Measurements from ENCODE around the gene TTPAL. TPM values are rescaled to one million over a fixed set of nuclear protein-coding genes. Genes with fewer than 3 reads are reported as not detected.

The TTPAL gene
- total RNA-seq, 1 experiment from 2014 or later = 21.1 TPM

DNA sequence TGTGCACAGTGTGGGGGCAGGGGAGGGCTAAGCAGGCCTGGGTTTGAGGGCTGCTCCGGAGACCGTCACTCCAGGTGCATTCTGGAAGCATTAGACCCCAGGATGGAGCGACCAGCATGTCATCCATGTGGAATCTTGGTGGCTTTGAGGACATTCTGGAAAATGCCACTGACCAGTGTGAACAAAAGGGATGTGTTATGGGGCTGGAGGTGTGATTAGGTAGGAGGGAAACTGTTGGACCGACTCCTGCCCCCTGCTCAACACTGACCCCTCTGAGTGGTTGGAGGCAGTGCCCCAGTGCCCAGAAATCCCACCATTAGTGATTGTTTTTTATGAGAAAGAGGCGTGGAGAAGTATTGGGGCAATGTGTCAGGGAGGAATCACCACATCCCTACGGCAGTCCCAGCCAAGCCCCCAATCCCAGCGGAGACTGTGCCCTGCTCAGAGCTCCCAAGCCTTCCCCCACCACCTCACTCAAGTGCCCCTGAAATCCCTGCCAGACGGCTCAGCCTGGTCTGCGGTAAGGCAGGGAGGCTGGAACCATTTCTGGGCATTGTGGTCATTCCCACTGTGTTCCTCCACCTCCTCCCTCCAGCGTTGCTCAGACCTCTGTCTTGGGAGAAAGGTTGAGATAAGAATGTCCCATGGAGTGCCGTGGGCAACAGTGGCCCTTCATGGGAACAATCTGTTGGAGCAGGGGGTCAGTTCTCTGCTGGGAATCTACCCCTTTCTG, 44.0 kb upstream of the TTPAL start:
- Histone ChIP-seq H3K27ac (ENCODE audit: insufficient read length, low read depth, low read length) (no peak overlapping the region), H2BK5ac (ENCODE audit: insufficient read length, low read length) (no peak overlapping the region), H4K5ac (ENCODE audit: insufficient read length, low read depth, low read length) (no peak overlapping the region), H3K79me2 (ENCODE audit: insufficient read depth, low read length) (no peaks in the 10 kb centered on the region), H3K27me3 (ENCODE audit: insufficient read depth, low read length) (no peaks in the 10 kb centered on the region; the same call in 1 of the 2 replicates), H3K4ac (ENCODE audit: low read depth, low read length) (no peak overlapping the region), H4K8ac (replicated peaks; ENCODE audit: insufficient read length, low read depth, low read length) (no peak overlapping the region), H2BK20ac (ENCODE audit: low read depth, low read length, poor library complexity, severe bottlenecking) (no peak overlapping the region), H3K56ac (ENCODE audit: insufficient read length, low read depth, low read length) (no peak overlapping the region), H2BK120ac (ENCODE audit: low read depth, low read length, poor library complexity, severe bottlenecking) (no peak overlapping the region), H3K4me2 (ENCODE audit: insufficient read depth, insufficient read length, low read length) (no peak overlapping the region), H3K14ac (ENCODE audit: insufficient read depth, low read length) (no peak overlapping the region; the same call in 1 of the 2 replicates), H3K79me1 (ENCODE audit: insufficient read depth, low read depth, low read length, poor library complexity, severe bottlenecking) (no peaks in the 10 kb centered on the region), H3K23me2 (ENCODE audit: insufficient read length, low read depth, low read length, poor library complexity, severe bottlenecking) (no peaks in the 10 kb centered on the region), H2BK12ac (ENCODE audit: insufficient read length, low read depth, low read length) (no peak overlapping the region), H2AFZ (ENCODE audit: low read length) (no peak overlapping the region), H3K23ac (ENCODE audit: insufficient read length, low read depth, low read length) (no peak overlapping the region), H4K20me1 (ENCODE audit: control insufficient read depth, insufficient read depth, insufficient read length) (no peaks in the 10 kb centered on the region), H3K18ac (ENCODE audit: insufficient read length, low read depth, low read length) (no peak overlapping the region), H2AK5ac (ENCODE audit: insufficient read length, low read length) (no peak overlapping the region), H3K4me1 (ENCODE audit: insufficient read depth, low read length) (no peaks in the 10 kb centered on the region), H3K9me3 (ENCODE audit: control insufficient read depth, low read depth, low read length) (no peaks in the 10 kb centered on the region), H3T11ph (ENCODE audit: low read length) (no peak overlapping the region), H3K9ac (ENCODE audit: extremely low read depth, insufficient read length, low read length) (no peak overlapping the region), H4K91ac (ENCODE audit: insufficient read length, low read depth, low read length) (no peak overlapping the region), H2BK15ac (ENCODE audit: low read depth, low read length) (no peak overlapping the region)
- Mint-ChIP-seq H3K9me3 (no peaks in the 10 kb centered on the region), H3K4me1 (no peaks in the 10 kb centered on the region), H3K27ac (peak overlapping the region in 1 of 3 experiments; percentile 71; a peak in 3 of 7 replicates), H3K27me3 (ENCODE audit: low read depth) (peaks cover 13% of the 10 kb centered on the region), H3K36me3 (ENCODE audit: insufficient read depth in 1 of 3, low read depth in 3 of 3) (no peaks in the 10 kb centered on the region), H3K4me3 (no peak overlapping the region)
- WGBS (ENCODE audit: extremely low coverage, insufficient read length, low lambda C conversion rate) = no CpG with 5 or more reads among the region's 11 CpGs
- TF ChIP-seq, protein P1, sequence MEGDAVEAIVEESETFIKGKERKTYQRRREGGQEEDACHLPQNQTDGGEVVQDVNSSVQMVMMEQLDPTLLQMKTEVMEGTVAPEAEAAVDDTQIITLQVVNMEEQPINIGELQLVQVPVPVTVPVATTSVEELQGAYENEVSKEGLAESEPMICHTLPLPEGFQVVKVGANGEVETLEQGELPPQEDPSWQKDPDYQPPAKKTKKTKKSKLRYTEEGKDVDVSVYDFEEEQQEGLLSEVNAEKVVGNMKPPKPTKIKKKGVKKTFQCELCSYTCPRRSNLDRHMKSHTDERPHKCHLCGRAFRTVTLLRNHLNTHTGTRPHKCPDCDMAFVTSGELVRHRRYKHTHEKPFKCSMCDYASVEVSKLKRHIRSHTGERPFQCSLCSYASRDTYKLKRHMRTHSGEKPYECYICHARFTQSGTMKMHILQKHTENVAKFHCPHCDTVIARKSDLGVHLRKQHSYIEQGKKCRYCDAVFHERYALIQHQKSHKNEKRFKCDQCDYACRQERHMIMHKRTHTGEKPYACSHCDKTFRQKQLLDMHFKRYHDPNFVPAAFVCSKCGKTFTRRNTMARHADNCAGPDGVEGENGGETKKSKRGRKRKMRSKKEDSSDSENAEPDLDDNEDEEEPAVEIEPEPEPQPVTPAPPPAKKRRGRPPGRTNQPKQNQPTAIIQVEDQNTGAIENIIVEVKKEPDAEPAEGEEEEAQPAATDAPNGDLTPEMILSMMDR (conservative IDR thresholded peaks at IDR 0.05) = peak; percentile 42; the same call in 1 of the 3 replicates
- DNase-seq = no peak

All from H9 (cell line).